Measurements from ENCODE around the gene CAVIN2.

- TF ChIP-seq, protein P1, sequence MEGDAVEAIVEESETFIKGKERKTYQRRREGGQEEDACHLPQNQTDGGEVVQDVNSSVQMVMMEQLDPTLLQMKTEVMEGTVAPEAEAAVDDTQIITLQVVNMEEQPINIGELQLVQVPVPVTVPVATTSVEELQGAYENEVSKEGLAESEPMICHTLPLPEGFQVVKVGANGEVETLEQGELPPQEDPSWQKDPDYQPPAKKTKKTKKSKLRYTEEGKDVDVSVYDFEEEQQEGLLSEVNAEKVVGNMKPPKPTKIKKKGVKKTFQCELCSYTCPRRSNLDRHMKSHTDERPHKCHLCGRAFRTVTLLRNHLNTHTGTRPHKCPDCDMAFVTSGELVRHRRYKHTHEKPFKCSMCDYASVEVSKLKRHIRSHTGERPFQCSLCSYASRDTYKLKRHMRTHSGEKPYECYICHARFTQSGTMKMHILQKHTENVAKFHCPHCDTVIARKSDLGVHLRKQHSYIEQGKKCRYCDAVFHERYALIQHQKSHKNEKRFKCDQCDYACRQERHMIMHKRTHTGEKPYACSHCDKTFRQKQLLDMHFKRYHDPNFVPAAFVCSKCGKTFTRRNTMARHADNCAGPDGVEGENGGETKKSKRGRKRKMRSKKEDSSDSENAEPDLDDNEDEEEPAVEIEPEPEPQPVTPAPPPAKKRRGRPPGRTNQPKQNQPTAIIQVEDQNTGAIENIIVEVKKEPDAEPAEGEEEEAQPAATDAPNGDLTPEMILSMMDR (conservative IDR thresholded peaks at IDR 0.05 in 1 of 2, IDR thresholded peaks at IDR 0.05 in 1 of 2; ENCODE audit: extremely low read depth in 1 of 2, insufficient read depth in 1 of 2, low read depth in 1 of 2, low read length in 2 of 2) = no peak
- TF ChIP-seq EZH2 (IDR thresholded peaks at IDR 0.05; ENCODE audit: borderline replicate concordance, low read length) = no peak
Observed at GRCh38 chr2:191895195-191895594, 48.3 kb upstream of the CAVIN2 start.

Measured in mammary epithelial cell (primary cell).